HAP-1 (cell line): ENCODE results near the gene FBXO46.

Experiments
- DNase-seq, 2 experiments: peaks; one replicate each; pipeline ENCODE4 v3.0.0-alpha.2; 2016 to 2020; ENCODE audit warnings: low spot score in 2 of 2
- H3K27me3 ChIP-seq: fragments of 250-450 bp; sonication (Bioruptor Pico); 2 replicates; pipeline ENCODE4 v1.5.1; 2020; ENCODE audit warnings: low read depth, mild to moderate bottlenecking, moderate library complexity
- H3K36me3 ChIP-seq: fragments of 250-450 bp; sonication (Bioruptor Pico); replicated peaks from 2 replicates; pipeline ENCODE4 v1.5.1; 2020; ENCODE audit warnings: mild to moderate bottlenecking
- H3K4me1 ChIP-seq: fragments of 250-450 bp; sonication (Bioruptor Pico); 2 replicates; pipeline ENCODE4 v1.5.1; 2020; ENCODE audit warnings: mild to moderate bottlenecking
- H3K4me3 ChIP-seq: fragments of 250-450 bp; sonication (Bioruptor Pico); 2 replicates; pipeline ENCODE4 v1.5.1; 2020; ENCODE audit warnings: mild to moderate bottlenecking, moderate library complexity
- H3K9me3 ChIP-seq: fragments of 250-450 bp; sonication (Bioruptor Pico); 2 replicates; pipeline ENCODE4 v1.5.1; 2020; ENCODE audit warnings: mild to moderate bottlenecking, moderate library complexity
- in situ Hi-C: fragments of 300-500 bp; cut with MboI; formaldehyde crosslinking; loops from 3 replicates; pipeline ENCODE4 v1.14.3; 2020; ENCODE audit warnings: low sequenced_read_pairs, inconsistent platforms, mixed read lengths

The FBXO46 gene

DNA sequence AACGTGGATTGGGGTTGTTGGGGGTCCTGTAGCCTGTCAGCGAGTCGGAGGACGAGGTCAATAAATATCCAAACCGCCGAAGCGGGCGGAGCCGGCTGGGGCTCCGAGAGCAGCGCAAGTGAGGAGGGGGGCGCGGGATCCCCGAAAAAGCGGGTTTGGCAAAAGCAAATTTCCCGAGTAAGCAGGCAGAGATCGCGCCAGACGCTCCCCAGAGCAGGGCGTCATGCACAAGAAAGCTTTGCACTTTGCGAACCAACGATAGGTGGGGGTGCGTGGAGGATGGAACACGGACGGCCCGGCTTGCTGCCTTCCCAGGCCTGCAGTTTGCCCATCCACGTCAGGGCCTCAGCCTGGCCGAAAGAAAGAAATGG lies 39.1 kb upstream of the FBXO46 start:
- in situ Hi-C loops = no loop called here
- Histone ChIP-seq H3K27me3 (no peaks in the 10 kb centered on the region), H3K4me3 (peak overlapping the region; percentile 63), H3K4me1 (peaks cover 10% of the 10 kb centered on the region), H3K9me3 (no peaks in the 10 kb centered on the region), H3K36me3 (no peaks in the 10 kb centered on the region; the same call in none of the 2 replicates)
- no peak for DNase-seq

DNA sequence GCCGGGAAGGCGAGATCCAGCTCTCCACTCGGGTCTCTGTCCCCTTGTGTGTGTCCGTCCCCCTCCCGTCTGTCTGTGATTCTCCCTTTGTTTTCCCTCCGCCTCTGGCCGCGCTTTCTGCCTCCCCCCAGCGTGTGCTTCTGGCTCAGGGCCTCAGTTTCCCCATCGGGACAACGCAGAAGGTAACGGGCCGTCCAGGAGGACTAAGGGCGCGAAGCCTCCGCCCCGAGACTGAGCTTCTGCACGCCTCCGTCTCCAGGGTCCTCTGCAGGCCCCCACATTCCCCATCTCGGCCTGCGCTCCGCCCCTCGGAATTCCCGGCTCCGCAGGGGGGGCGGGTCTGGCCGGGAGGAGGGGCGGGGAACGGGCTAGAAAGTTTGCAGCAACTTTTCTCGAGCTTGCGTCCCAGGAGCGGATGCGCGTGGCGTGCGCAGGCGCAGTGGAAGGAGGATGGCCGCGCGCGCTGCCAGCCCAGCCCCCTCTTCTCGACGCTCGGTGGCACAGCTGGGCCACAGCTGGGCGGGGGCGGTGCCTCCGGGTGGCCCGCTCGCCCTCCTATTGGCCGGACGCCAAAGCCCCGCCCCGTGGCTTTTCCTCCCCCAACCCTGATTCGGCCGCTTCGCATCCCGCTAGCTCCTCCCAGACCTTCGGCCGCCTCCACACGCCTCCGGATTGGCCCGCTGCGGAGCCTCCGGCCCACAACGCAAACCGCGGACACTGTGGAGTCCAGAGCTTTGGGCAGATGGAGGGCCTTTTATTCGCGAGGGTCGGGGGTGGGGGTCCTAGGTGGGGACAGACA lies 38.5 kb upstream of the FBXO46 start, which contains the start of gene SIX5:
TSS of gene SIX5 (minus strand) at position 269 of the 799 bp plus-strand sequence. CDS start 408 bp downstream, outside the sequence.
- Histone ChIP-seq H3K36me3 (no peaks in the 10 kb centered on the region; the same call in none of the 2 replicates), H3K4me1 (peaks cover 14% of the 10 kb centered on the region), H3K27me3 (no peaks in the 10 kb centered on the region), H3K4me3 (peak within 1 kb of the TSS; percentile 63), H3K9me3 (no peaks in the 10 kb centered on the region)
- peak; percentile 95 to 99 for DNase-seq
- in situ Hi-C loops = no loop called here

GRCh38 chr19:45768655-45768983 lies 37.9 kb upstream of the FBXO46 start:
- peak in 1 of 2 experiments; percentile 62 for DNase-seq
- H3K4me1 ChIP-seq = peaks cover 15% of the 10 kb centered on the region

GRCh38 chr19:45767881-45768654 lies 37.4 kb upstream of the FBXO46 start:
- Histone ChIP-seq H3K27me3 (no peaks in the 10 kb centered on the region), H3K4me3 (peak overlapping the region; percentile 63), H3K36me3 (no peaks in the 10 kb centered on the region; the same call in 1 of the 2 replicates), H3K4me1 (peaks cover 15% of the 10 kb centered on the region), H3K9me3 (no peaks in the 10 kb centered on the region)
- DNase-seq = peak; percentile 44 to 74
- in situ Hi-C loops = no loop called here

More at GRCh38 chr19:45768655-45768983, 37.9 kb upstream of the FBXO46 start:
- Histone ChIP-seq H3K9me3 (no peaks in the 10 kb centered on the region), H3K36me3 (no peaks in the 10 kb centered on the region; the same call in none of the 2 replicates), H3K4me3 (peak overlapping the region; percentile 63), H3K27me3 (no peaks in the 10 kb centered on the region)
- in situ Hi-C loops = no loop called here

- peak; percentile 67 to 85 for DNase-seq
- Histone ChIP-seq H3K36me3 (no peaks in the 10 kb centered on the region; the same call in 1 of the 2 replicates), H3K9me3 (no peaks in the 10 kb centered on the region), H3K4me1 (peaks cover 15% of the 10 kb centered on the region), H3K27me3 (no peaks in the 10 kb centered on the region), H3K4me3 (peak overlapping the region; percentile 63)
- in situ Hi-C loops = no loop called here
Measured at GRCh38 chr19:45767410-45767880, 36.7 kb upstream of the FBXO46 start.

- H3K4me3 ChIP-seq = peak overlapping the region; percentile 63
- no peaks in the 10 kb centered on the region for H3K9me3 ChIP-seq
- H3K4me1 ChIP-seq = peaks cover 15% of the 10 kb centered on the region
- H3K27me3 ChIP-seq = no peaks in the 10 kb centered on the region
- no peaks in the 10 kb centered on the region; the same call in 1 of the 2 replicates for H3K36me3 ChIP-seq
- in situ Hi-C loops = no loop called here
- DNase-seq = no peak
Measured at GRCh38 chr19:45766869-45767346, 36.2 kb upstream of the FBXO46 start.

DNA sequence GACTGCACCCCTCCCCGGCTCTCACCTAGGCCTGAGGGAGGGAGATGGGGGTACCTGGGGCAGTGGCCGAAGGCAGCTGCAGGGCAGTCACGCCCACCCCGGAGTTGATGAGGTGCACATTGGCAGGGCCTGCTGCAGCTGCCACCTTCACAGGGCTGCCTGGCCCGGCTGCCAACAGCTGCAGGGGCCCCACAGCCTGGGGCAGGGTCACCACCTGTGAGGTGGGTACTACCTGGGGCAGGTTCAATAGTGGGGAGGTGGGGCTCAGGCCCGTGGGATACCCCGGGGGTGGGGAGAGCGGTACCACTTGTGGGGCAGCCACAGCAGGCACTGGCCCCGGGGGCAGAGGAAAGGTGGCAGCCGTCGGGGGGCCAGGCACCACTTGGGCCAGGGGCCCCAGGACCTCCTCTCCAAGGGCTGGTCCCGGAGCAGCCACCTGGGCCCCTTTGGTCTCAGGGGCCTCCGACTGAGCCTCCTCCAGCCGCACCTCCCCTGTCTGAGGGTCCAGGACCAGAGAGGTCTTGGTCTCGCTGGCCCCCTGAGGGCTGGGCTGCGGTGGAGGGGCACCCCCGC lies 35.7 kb upstream of the FBXO46 start:
- Histone ChIP-seq H3K4me1 (peaks cover 15% of the 10 kb centered on the region), H3K36me3 (no peaks in the 10 kb centered on the region; the same call in 1 of the 2 replicates), H3K4me3 (no peak overlapping the region; the same call in 1 of the 2 replicates), H3K9me3 (no peaks in the 10 kb centered on the region), H3K27me3 (no peaks in the 10 kb centered on the region)
- in situ Hi-C loops = no loop called here
- DNase-seq = no peak

DNA sequence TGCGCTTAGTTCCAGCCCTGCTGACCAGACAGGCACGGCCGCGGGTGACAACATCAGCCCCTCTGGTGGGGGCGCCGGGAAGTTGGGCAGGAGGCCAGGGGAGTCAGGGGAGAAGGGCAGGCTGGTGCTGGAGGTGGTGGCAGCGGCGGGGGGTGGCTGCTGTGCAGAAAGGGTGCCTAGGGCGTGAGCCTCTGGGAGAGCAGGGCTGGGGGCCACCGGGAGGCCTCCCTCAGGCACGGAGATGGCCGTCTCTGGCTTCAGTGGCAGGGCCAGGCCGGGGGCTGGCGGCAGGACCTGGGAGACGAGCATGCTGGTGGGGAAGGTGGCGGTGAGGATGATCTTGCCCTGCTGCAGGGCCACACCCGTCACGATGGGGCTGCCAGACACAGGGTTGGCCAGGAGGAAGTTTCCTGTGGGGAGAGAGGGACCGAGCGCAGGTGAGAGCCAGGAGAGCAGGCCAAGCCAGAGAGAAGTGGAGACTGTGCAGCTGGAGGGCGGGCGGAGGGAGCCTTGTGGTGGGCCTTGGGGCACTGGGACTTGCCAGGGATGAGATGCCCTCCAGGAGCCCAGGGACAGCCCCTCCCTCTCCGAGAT lies 35.1 kb upstream of the FBXO46 start:
- in situ Hi-C loops = no loop called here
- H3K4me3 ChIP-seq = no peak overlapping the region

DNA sequence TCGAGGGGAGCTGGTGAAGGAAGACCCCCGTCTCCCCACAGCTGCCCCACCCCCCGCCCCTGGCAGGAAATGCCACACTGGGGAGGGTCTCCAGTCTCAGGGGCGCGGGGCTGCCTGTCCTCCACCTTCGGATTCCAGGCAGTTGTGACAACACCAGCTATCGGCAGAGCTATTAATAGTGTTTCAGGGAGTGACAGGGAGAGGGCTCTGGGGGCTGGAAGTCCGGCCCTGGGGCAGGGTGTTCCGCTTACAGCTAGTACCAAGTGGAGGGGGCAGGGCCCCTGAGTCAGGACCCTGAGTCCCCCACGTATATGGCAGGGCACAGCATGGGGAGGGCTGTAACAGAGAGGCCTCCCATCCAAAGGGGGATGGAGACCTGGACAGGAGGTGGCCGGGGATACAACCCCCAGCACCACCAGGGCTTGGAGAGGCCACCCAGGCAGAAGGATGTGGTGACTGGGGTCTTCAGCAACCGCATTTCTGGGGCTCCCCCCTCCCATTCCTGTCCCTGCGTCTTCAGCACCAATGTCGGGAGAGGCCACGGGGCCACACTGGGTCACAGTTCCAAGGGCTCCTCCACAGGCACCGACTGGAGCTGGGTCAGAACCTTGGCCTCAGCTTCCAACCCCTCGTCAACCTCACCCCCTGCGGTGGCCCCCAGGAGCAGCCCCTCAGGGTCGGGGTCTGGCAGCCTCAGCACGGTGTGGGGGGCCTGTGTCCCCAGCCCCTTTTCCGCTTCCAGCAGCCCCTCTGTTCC lies 34.4 kb upstream of the FBXO46 start:
- in situ Hi-C loops = no loop called here
- H3K4me1 ChIP-seq = peaks cover 11% of the 10 kb centered on the region
- no peaks in the 10 kb centered on the region for H3K27me3 ChIP-seq
- no peaks in the 10 kb centered on the region for H3K9me3 ChIP-seq
- DNase-seq = no peak
- H3K4me3 ChIP-seq = no peak overlapping the region
- H3K36me3 ChIP-seq = no peaks in the 10 kb centered on the region

More for the DNA sequence above, 35.1 kb upstream of the FBXO46 start:
- Histone ChIP-seq H3K4me1 (peaks cover 11% of the 10 kb centered on the region), H3K9me3 (no peaks in the 10 kb centered on the region), H3K36me3 (no peaks in the 10 kb centered on the region), H3K27me3 (no peaks in the 10 kb centered on the region)
- DNase-seq = no peak

GRCh38 chr19:45764475-45764874 lies 33.8 kb upstream of the FBXO46 start:
- Histone ChIP-seq H3K4me1 (peaks cover 11% of the 10 kb centered on the region), H3K9me3 (no peaks in the 10 kb centered on the region), H3K4me3 (no peak overlapping the region), H3K27me3 (no peaks in the 10 kb centered on the region), H3K36me3 (no peaks in the 10 kb centered on the region)
- in situ Hi-C loops = no loop called here
- no peak for DNase-seq

DNA sequence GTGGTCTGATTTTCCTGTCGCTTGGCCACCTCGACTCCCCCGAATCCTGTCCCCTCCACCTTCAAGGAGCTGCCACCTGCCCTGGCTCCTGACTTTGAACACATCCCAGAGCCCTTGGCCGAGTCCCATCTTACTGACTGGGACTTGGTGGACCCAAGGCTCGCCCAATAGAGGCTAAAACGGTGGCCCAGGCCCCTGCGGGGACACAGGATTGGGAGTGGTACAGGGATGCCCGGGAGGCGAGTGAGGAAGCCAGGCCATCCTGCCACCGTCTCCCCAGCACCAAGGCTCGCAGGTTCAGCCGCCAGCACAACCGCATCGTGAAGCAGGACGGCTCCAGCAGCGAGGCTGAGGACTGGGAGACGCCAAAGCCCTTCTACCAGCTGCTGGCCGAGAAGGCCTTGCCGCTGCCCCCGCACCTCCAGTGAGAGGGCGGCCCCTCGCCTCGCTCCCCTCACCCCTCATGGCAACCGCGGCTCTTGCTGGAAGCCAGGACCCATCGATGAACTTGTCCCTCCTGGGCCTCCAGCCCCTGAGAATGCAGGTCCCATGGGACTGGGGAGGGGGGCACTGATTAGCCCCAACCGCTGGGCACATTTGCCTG lies 33.1 kb upstream of the FBXO46 start:
- no peak for DNase-seq
- Histone ChIP-seq H3K4me3 (no peak overlapping the region), H3K9me3 (no peaks in the 10 kb centered on the region), H3K36me3 (no peaks in the 10 kb centered on the region), H3K27me3 (no peaks in the 10 kb centered on the region), H3K4me1 (peaks cover 11% of the 10 kb centered on the region)
- in situ Hi-C loops = no loop called here

GRCh38 chr19:45762870-45763631 lies 32.4 kb upstream of the FBXO46 start:
- Histone ChIP-seq H3K36me3 (no peaks in the 10 kb centered on the region), H3K4me3 (no peak overlapping the region), H3K27me3 (no peaks in the 10 kb centered on the region), H3K9me3 (no peaks in the 10 kb centered on the region), H3K4me1 (peaks cover 11% of the 10 kb centered on the region)
- in situ Hi-C loops = no loop called here
- no peak for DNase-seq
